NT2/D1 (cell line): Measurements from ENCODE around the gene KCNJ4.
"Not testable (repeated sequence)": the region's sequence is repeated elsewhere in the genome, so short reads cannot be mapped to it uniquely, and the experiment has no call there.

Experiments used
- DNase-seq: peaks from one replicate; pipeline ENCODE4 v3.0.0-alpha.2; 2011; ENCODE audit warnings: low read depth, low spot score
- H3K27me3 ChIP-seq: 2 replicates; pipeline ENCODE4 v1.6.0; 2011; ENCODE audit warnings: mild to moderate bottlenecking; ENCODE audit not compliant: insufficient read length, insufficient read depth
- H3K36me3 ChIP-seq: 2 replicates; pipeline ENCODE4 v1.6.1; 2011; ENCODE audit warnings: mild to moderate bottlenecking, low read length, mixed read lengths; ENCODE audit not compliant: insufficient read depth, insufficient read length
- H3K4me1 ChIP-seq: 2 replicates; pipeline ENCODE4 v1.5.1; 2011; ENCODE audit not compliant: insufficient read depth, insufficient read length
- H3K4me3 ChIP-seq: 2 replicates; pipeline ENCODE4 v1.5.1; 2011; ENCODE audit warnings: low read depth; ENCODE audit not compliant: insufficient read length
- H3K9ac ChIP-seq: 2 replicates; pipeline ENCODE4 v1.6.0; 2011; ENCODE audit warnings: low read depth; ENCODE audit not compliant: insufficient read length
- H3K9me3 ChIP-seq: 2 replicates; pipeline ENCODE4 v1.5.1; 2011; ENCODE audit warnings: mild to moderate bottlenecking, low read length; ENCODE audit not compliant: insufficient read depth
- SUZ12 ChIP-seq: IDR thresholded peaks from 2 replicates; pipeline ENCODE4 v1.6.1; 2011; ENCODE audit not compliant: insufficient read length, insufficient read depth; ENCODE audit errors: extremely low read depth
- YY1 ChIP-seq: IDR thresholded peaks from 2 replicates; pipeline ENCODE4 v1.6.1; 2011; ENCODE audit not compliant: insufficient read length, insufficient read depth
- ZNF274 ChIP-seq: IDR thresholded peaks from 2 replicates; pipeline ENCODE4 v1.6.1; 2011; ENCODE audit warnings: mild to moderate bottlenecking, low read depth, low read length

Gene KCNJ4

DNA sequence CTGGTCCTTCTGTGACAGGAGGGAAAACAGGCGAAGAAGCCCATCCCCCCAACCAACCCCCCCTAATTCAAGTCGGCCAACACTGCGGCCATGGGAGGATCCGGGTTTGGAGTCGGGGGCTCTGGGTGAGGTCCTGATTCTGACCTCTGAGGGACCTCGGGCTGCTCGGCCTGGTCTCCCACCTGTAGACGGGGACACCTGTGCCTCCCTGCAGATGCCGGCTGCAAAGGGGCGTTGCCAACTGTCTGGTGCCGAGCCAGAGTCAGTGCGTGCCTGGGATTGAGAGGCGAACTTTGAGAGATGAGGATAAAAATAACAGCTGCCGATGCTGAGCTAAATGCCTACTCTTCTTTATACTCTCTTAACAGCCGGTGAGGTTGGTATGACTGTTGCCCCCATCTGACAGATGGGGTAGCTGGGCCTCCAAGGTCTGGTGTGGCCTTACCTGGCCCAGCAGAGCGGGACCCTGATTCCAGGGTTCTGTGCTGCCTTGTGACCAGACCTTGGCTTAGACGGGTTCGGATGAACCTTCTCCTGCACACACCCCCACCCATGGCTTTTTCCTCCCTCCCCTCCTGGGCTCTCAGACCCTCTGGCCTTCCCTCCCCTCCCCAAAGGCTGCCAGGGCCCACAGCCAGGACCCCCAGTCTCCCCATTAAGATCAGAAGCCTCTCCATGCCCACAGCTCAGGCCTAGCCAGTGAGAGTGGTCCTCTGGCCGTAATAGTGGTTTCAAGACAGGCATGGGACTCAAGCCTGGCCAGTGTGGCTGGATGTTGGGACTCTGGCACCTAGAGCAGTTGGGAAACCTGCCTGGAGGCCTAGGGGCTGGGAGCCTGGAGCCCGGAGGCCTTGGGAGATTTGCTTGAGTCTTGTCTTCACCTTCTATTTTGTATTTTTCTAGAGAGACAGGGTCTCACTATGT lies 41.7 kb downstream of the KCNJ4 start:
- no peak for TF ChIP-seq SUZ12
- TF ChIP-seq ZNF274 = no peak
- no peak for TF ChIP-seq YY1
- DNase-seq = no peak
- H3K27me3 ChIP-seq = no peaks in the 10 kb centered on the region
- H3K9ac ChIP-seq = no peak overlapping the region
- H3K9me3 ChIP-seq = no peaks in the 10 kb centered on the region; the same call in 1 of the 2 replicates
- H3K4me3 ChIP-seq = no peak overlapping the region
- no peaks in the 10 kb centered on the region for H3K36me3 ChIP-seq
- H3K4me1 ChIP-seq = peaks cover 8% of the 10 kb centered on the region

DNA sequence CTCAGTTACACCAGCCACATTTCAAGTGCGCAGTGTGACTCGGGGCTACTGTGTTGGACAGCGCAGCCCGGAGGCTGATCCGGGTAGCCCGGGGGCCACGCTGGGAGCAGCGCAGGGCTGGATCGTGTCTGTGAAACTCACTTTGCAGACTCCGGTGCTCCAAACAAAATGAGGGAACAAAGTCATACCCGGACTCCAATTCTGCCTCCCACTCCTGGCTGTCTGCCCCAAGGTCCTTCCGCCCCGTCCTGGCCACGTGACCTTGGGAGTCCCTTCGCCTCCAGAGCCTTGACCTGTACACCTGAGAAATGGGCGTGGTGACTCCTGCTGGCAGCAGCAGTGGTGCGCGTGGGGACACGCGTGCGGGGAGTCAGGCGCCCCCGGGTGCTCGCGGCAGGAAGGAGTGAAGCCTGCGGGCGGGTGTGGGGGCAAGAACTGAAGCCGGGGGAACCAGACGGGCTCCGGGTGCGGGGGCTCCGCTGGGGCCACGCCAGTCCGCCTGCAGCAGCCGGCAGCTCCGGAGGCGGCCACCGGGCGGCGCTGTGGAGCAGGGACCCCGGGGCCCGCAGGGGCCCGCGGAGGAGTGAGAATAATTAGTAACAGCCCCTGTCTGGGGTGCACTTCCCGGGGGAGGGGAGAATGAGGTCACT lies 42.4 kb downstream of the KCNJ4 start:
- no peak overlapping the region for H3K4me3 ChIP-seq

DNA sequence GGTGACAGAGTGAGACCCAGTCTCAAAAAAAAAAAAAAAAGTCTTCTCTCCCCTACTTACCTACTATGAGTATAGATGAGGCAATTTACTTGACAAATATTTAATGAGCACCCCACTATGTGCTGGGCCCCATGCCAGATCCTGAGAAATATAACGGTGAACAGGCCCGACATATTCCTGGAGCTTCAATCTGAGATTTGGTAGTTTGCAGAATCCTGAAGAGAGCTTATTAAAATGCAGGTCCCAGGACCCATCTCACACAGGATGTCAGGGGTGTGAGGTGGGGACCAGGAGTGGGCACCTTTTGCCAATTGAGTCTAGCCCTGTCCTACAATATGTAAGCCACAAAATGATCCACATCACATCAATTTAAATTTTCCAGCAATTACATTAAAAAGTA lies 44.0 kb downstream of the KCNJ4 start:
- Histone ChIP-seq H3K9me3 (no peaks in the 10 kb centered on the region; the same call in 1 of the 2 replicates), H3K9ac (no peak overlapping the region), H3K27me3 (no peaks in the 10 kb centered on the region), H3K4me1 (peaks cover 5% of the 10 kb centered on the region), H3K4me3 (no peak overlapping the region), H3K36me3 (no peaks in the 10 kb centered on the region)
- TF ChIP-seq YY1 (no peak), ZNF274 (no peak), SUZ12 (no peak)
- no peak for DNase-seq

More for the DNA sequence above, 42.4 kb downstream of the KCNJ4 start:
- DNase-seq = no peak
- no peaks in the 10 kb centered on the region for H3K36me3 ChIP-seq
- no peak for TF ChIP-seq ZNF274
- TF ChIP-seq YY1 = no peak
- no peak for TF ChIP-seq SUZ12
- H3K9me3 ChIP-seq = no peaks in the 10 kb centered on the region; the same call in 1 of the 2 replicates
- no peaks in the 10 kb centered on the region for H3K27me3 ChIP-seq
- peaks cover 8% of the 10 kb centered on the region for H3K4me1 ChIP-seq
- no peak overlapping the region for H3K9ac ChIP-seq

DNA sequence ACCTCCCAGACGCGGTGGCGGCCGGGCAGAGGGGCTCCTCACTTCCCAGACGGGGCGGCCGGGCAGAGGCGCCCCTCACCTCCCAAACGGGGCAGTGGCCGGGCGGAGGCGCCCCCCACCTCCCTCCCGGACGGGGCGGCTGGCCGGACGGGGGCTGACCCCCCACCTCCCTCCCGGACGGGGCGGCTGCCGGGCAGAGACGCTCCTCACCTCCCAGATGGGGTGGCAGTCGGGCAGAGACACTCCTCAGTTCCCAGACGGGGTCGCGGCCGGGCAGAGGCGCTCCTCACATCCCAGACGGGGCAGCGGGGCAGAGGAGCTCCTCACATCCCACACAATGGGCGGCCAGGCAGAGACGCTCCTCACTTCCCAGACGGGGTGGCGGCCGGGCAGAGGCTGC lies 45.1 kb downstream of the KCNJ4 start:
- not testable (repeated sequence) for H3K4me3 ChIP-seq, H3K36me3 ChIP-seq, DNase-seq, H3K9ac ChIP-seq, H3K9me3 ChIP-seq, H3K27me3 ChIP-seq, H3K4me1 ChIP-seq

DNA sequence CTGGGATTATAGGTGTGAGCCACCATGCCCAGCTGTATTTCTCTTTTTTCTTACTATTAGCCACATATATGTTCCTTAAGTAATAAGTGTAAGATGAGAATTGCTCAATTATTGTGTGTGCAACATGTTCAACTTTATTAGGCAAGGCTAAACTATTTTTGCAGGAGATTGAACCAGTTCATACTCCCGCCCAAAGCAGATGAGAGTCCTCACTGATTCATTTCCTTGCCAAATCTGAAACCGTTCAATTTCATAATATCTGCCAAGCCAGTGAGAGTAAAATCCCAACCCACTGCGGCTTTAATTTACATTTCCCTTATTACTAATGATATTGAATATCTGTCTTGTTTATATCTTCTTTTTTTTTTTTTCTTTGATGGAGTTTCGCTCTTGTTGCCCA lies 48.4 kb downstream of the KCNJ4 start:
- Histone ChIP-seq H3K4me3 (no peak overlapping the region), H3K4me1 (peaks cover 9% of the 10 kb centered on the region), H3K27me3 (no peaks in the 10 kb centered on the region), H3K9ac (no peak overlapping the region), H3K36me3 (no peaks in the 10 kb centered on the region), H3K9me3 (no peaks in the 10 kb centered on the region; the same call in 1 of the 2 replicates)
- no peak for DNase-seq
- TF ChIP-seq SUZ12 (no peak), YY1 (no peak), ZNF274 (no peak)

DNA sequence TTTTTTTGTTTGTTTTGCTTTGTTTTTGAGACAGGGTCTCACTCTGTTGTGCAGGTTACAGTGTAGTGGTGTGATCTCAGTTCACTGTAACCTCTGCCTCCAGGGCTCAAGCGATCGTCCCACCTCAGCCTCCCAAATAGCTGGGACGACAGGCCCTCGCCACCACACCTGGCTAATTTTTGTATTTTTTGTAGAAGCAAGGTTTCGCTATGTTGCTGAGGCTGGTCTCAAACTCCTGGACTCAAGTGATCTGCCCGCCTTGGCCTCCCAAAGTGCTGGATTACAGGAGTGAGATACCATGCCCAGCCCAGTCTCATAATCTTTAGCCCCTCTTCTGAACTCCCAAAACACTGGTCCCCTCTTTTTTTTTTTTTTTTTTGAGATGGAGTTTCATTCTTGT lies 50.6 kb downstream of the KCNJ4 start:
- H3K9ac ChIP-seq = peak overlapping the region; percentile 10
- no peak for DNase-seq
- H3K27me3 ChIP-seq = no peaks in the 10 kb centered on the region
- TF ChIP-seq YY1 = no peak
- TF ChIP-seq SUZ12 = no peak
- no peak for TF ChIP-seq ZNF274
- H3K4me1 ChIP-seq = peaks cover 9% of the 10 kb centered on the region
- no peaks in the 10 kb centered on the region for H3K9me3 ChIP-seq
- H3K36me3 ChIP-seq = no peaks in the 10 kb centered on the region
- H3K4me3 ChIP-seq = no peak overlapping the region

DNA sequence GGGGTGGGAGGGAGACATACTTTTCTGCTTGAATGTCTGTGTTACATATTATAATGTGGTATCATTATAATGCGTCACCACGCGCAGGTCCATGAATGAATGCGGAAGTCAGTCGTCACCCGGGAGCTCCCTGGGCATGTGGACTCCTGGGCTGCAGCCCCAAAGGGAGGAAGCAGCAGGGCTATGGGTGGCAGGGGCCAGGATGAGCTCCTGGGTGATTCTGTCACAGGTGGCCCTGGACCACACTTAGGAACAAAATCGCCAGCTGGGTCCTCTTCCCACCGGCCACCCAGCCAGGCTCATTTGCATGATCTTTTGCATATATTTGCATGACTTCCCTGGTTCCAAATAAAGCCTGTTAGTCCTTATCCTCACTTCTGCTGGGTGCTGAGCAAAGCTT lies 51.2 kb downstream of the KCNJ4 start:
- TF ChIP-seq YY1 (no peak), SUZ12 (no peak), ZNF274 (no peak)
- Histone ChIP-seq H3K36me3 (no peaks in the 10 kb centered on the region), H3K27me3 (no peaks in the 10 kb centered on the region), H3K4me3 (no peak overlapping the region), H3K9me3 (no peaks in the 10 kb centered on the region), H3K9ac (no peak overlapping the region), H3K4me1 (peaks cover 9% of the 10 kb centered on the region)
- no peak for DNase-seq
